Measurements from ENCODE around the gene CDKN2A.

The CDKN2A gene

GRCh38 chr9:22009506-22009867, 15.3 kb upstream of the CDKN2A start:
- Histone ChIP-seq H3K36me3 (no peaks in the 10 kb centered on the region), H3K4me1 (no peaks in the 10 kb centered on the region), H3K9me3 (no peaks in the 10 kb centered on the region), H3K4me3 (ENCODE audit: low read depth, low read length) (peak overlapping the region; percentile 77), H3K27me3 (no peaks in the 10 kb centered on the region)
- TF ChIP-seq CTCF (IDR thresholded peaks at IDR 0.05; ENCODE audit: low read depth, low read length), result no peak
- DNase-seq, result no peak

- peak; percentile 90 for TF ChIP-seq CTCF (IDR thresholded peaks at IDR 0.05; ENCODE audit: low read depth, low read length)
- peak; percentile 97 for DNase-seq
Observed at GRCh38 chr9:22008717-22009505, 14.7 kb upstream of the CDKN2A start, which contains the start of gene CDKN2B. Gene CDKN2B (minus strand): TSS chr9:22009305. CDS start chr9:22008953, 352 bp downstream.

GRCh38 chr9:22008384-22008716, 14.2 kb upstream of the CDKN2A start:
- no peaks in the 10 kb centered on the region for H3K36me3 ChIP-seq
- DNase-seq, result no peak

More at GRCh38 chr9:22008717-22009505, 14.7 kb upstream of the CDKN2A start, which contains the start of gene CDKN2B:
- Histone ChIP-seq H3K9me3 (no peaks in the 10 kb centered on the region), H3K4me1 (no peaks in the 10 kb centered on the region), H3K4me3 (ENCODE audit: low read depth, low read length) (peak within 1 kb of the TSS; percentile 77), H3K27me3 (no peaks in the 10 kb centered on the region), H3K36me3 (no peaks in the 10 kb centered on the region)

GRCh38 chr9:22005702-22006606, 11.8 kb upstream of the CDKN2A start:
- Histone ChIP-seq H3K27me3 (no peaks in the 10 kb centered on the region), H3K4me3 (ENCODE audit: low read depth, low read length) (peak overlapping the region; percentile 69), H3K9me3 (no peaks in the 10 kb centered on the region), H3K4me1 (no peaks in the 10 kb centered on the region), H3K36me3 (no peaks in the 10 kb centered on the region)
- 0 out of 2 replicates have a peak, but pooled peaks have one; percentile 6 for TF ChIP-seq CTCF (IDR thresholded peaks at IDR 0.05; ENCODE audit: low read depth, low read length)
- DNase-seq, result peak; percentile 53

More at GRCh38 chr9:22008384-22008716, 14.2 kb upstream of the CDKN2A start:
- Histone ChIP-seq H3K9me3 (no peaks in the 10 kb centered on the region), H3K27me3 (no peaks in the 10 kb centered on the region), H3K4me3 (ENCODE audit: low read depth, low read length) (peak overlapping the region; percentile 77), H3K4me1 (no peaks in the 10 kb centered on the region)
- TF ChIP-seq CTCF (IDR thresholded peaks at IDR 0.05; ENCODE audit: low read depth, low read length), result no peak

- Histone ChIP-seq H3K4me3 (ENCODE audit: low read depth, low read length) (peak overlapping the region; percentile 69), H3K27me3 (no peaks in the 10 kb centered on the region), H3K9me3 (no peaks in the 10 kb centered on the region), H3K36me3 (no peaks in the 10 kb centered on the region), H3K4me1 (no peaks in the 10 kb centered on the region)
- peak; percentile 38 for TF ChIP-seq CTCF (IDR thresholded peaks at IDR 0.05; ENCODE audit: low read depth, low read length)
- DNase-seq, result peak; percentile 36
Observed at GRCh38 chr9:22005021-22005701, 11.0 kb upstream of the CDKN2A start.
